Keratinocyte (primary cell): ENCODE measurements around the gene SSBP2. TPM values are rescaled to one million over a fixed set of nuclear protein-coding genes. Genes with fewer than 3 reads are reported as not detected.

Experiments used
- DNase-seq: peaks from one replicate; pipeline ENCODE4 v3.0.0-alpha.2; 2011; ENCODE audit warnings: low read depth, missing footprints, low spot score
- FAIRE-seq: peaks from 2 replicates; lab custom pipeline; 2011; peaks lifted over from hg19 to GRCh38; lab: Jason Lieb, UNC
- H2AFZ ChIP-seq: 2 replicates; pipeline ENCODE4 v1.6.0; 2012; ENCODE audit warnings: low read length, control low read depth, inconsistent platforms; ENCODE audit not compliant: control insufficient read depth
- H3K27ac ChIP-seq: 2 replicates; pipeline ENCODE4 v1.5.1; 2011; ENCODE audit warnings: low read length; ENCODE audit not compliant: control insufficient read depth, insufficient read depth
- H3K27me3 ChIP-seq: 3 replicates; pipeline ENCODE4 v1.6.0; 2011; ENCODE audit warnings: low read length; ENCODE audit not compliant: control insufficient read depth, insufficient read depth; ENCODE audit errors: extremely low read depth
- H3K36me3 ChIP-seq, 2 experiments: 2 replicates in 1 of 2; 3 replicates in 1 of 2; pipeline ENCODE4 v1.5.1; 2011; ENCODE audit warnings: low read length in 2 of 2, mild to moderate bottlenecking in 1 of 2; ENCODE audit not compliant: control insufficient read depth in 2 of 2, insufficient read depth in 2 of 2; ENCODE audit errors: extremely low read depth in 1 of 2
- H3K4me1 ChIP-seq: 3 replicates; pipeline ENCODE4 v1.5.1; 2011; ENCODE audit warnings: low read length; ENCODE audit not compliant: control insufficient read depth, insufficient read depth; ENCODE audit errors: extremely low read depth
- H3K4me2 ChIP-seq: 3 replicates; pipeline ENCODE4 v1.6.0; 2011; ENCODE audit warnings: low read depth, low read length; ENCODE audit not compliant: control insufficient read depth, insufficient read depth; ENCODE audit errors: extremely low read depth
- H3K4me3 ChIP-seq, 3 experiments: fragments of 200-600 bp in 1 of 3; sonication (generic) in 1 of 3; 2 replicates in 2 of 3; 3 replicates in 1 of 3; pipeline ENCODE4 v1.5.1; 2011 to 2016; ENCODE audit warnings: low read length in 3 of 3, mild to moderate bottlenecking in 3 of 3, control low read depth in 2 of 3, inconsistent platforms in 1 of 3, low read depth in 1 of 3, mixed read lengths in 1 of 3, mixed run types in 1 of 3, moderate library complexity in 1 of 3; ENCODE audit not compliant: control insufficient read depth in 2 of 3, insufficient read depth in 2 of 3; ENCODE audit errors: extremely low read depth in 1 of 3
- H3K79me2 ChIP-seq: 2 replicates; pipeline ENCODE4 v1.6.0; 2012; ENCODE audit warnings: low read length; ENCODE audit not compliant: control insufficient read depth, insufficient read depth
- H3K9ac ChIP-seq: 3 replicates; pipeline ENCODE4 v1.6.0; 2011; ENCODE audit warnings: low read length; ENCODE audit not compliant: control insufficient read depth, insufficient read depth; ENCODE audit errors: extremely low read depth
- H3K9me1 ChIP-seq: 3 replicates; pipeline ENCODE4 v1.6.0; 2011; ENCODE audit warnings: low read length; ENCODE audit not compliant: control insufficient read depth, insufficient read depth; ENCODE audit errors: extremely low read depth
- H3K9me3 ChIP-seq: 2 replicates; pipeline ENCODE4 v1.5.1; 2012; ENCODE audit warnings: low read depth, low read length; ENCODE audit not compliant: control insufficient read depth
- H4K20me1 ChIP-seq: 3 replicates; pipeline ENCODE4 v1.6.0; 2011; ENCODE audit warnings: low read length; ENCODE audit not compliant: control insufficient read depth, insufficient read depth; ENCODE audit errors: extremely low read depth
- CTCF ChIP-seq, 3 experiments: IDR thresholded peaks in 1 of 3; conservative IDR thresholded peaks in 1 of 3; optimal IDR thresholded peaks in 1 of 3; 2 replicates in 2 of 3; 3 replicates in 1 of 3; pipeline versions ENCODE3 to v1.5.1; 2011; ENCODE audit warnings: low read length in 3 of 3, mild to moderate bottlenecking in 3 of 3, moderate library complexity in 2 of 3, control low read depth in 1 of 3, inconsistent platforms in 1 of 3; ENCODE audit not compliant: insufficient read depth in 2 of 3; ENCODE audit errors: extremely low read depth in 1 of 3
- EZH2 ChIP-seq: IDR thresholded peaks from one replicate; pipeline ENCODE4 v1.6.1; 2012; ENCODE audit warnings: inconsistent platforms, mild to moderate bottlenecking, low read length, moderate library complexity
- dilution Hi-C: fragments of 300-500 bp; cut with MboI; formaldehyde crosslinking; loops from one replicate; pipeline ENCODE4 v1.7.0; 2020; ENCODE audit warnings: low sequenced_read_pairs; ENCODE audit not compliant: extremely low pct_ligation_motif_present
- polyA plus RNA-seq, 5 experiments: library from polyadenylated mRNA; depleted of rRNA in 3 of 5; stranded (reverse) in 3 of 5; stranded (forward) in 1 of 5; unstranded in 1 of 5; fragments of >200 nt; gene quantifications; 1 replicate in 1 of 5; 2 replicates in 3 of 5; 3 replicates in 1 of 5; pipeline versions ENCODE4 v1.2.1 to v1.2.3, GENCODE V29; 2011 to 2012; ENCODE audit warnings: missing spikeins in 2 of 5, low read depth in 1 of 5, low replicate concordance in 1 of 5

Gene SSBP2
- polyA plus RNA-seq, 1 donor (not counting 4 experiments of a cell fraction or from before 2014, with no cell fraction given): 14.6 TPM

GRCh38 chr5:81762853-81763252 lies 12.0 kb upstream of the SSBP2 start:
- no peak for DNase-seq
- Histone ChIP-seq H3K36me3 (no peaks in the 10 kb centered on the region), H4K20me1 (no peaks in the 10 kb centered on the region), H3K27me3 (no peaks in the 10 kb centered on the region), H2AFZ (no peak overlapping the region), H3K9ac (no peak overlapping the region), H3K79me2 (no peaks in the 10 kb centered on the region), H3K4me1 (no peaks in the 10 kb centered on the region), H3K9me3 (no peaks in the 10 kb centered on the region), H3K27ac (no peak overlapping the region), H3K4me2 (no peak overlapping the region), H3K9me1 (no peaks in the 10 kb centered on the region), H3K4me3 (no peak overlapping the region)
- dilution Hi-C loops: no loop called here
- TF ChIP-seq EZH2 (no peak), CTCF (optimal IDR thresholded peaks at IDR 0.05 in 1 of 3, IDR thresholded peaks at IDR 0.05 in 1 of 3, conservative IDR thresholded peaks at IDR 0.05 in 1 of 3; ENCODE audit: extremely low read depth in 1 of 3, insufficient read depth in 2 of 3, low read length in 3 of 3) (no peak)
- no peak for FAIRE-seq

- no peak overlapping the region for H2AFZ ChIP-seq
- no peaks in the 10 kb centered on the region for H3K27me3 ChIP-seq
- dilution Hi-C loops: no loop called here
- H3K4me2 ChIP-seq: no peak overlapping the region
- H3K9me3 ChIP-seq: no peaks in the 10 kb centered on the region
- H3K79me2 ChIP-seq: no peaks in the 10 kb centered on the region
- H3K36me3 ChIP-seq: no peaks in the 10 kb centered on the region
- H3K27ac ChIP-seq: no peak overlapping the region
- H4K20me1 ChIP-seq: no peaks in the 10 kb centered on the region
- no peak for DNase-seq
- TF ChIP-seq EZH2 (no peak), CTCF (optimal IDR thresholded peaks at IDR 0.05 in 1 of 3, IDR thresholded peaks at IDR 0.05 in 1 of 3, conservative IDR thresholded peaks at IDR 0.05 in 1 of 3; ENCODE audit: extremely low read depth in 1 of 3, insufficient read depth in 2 of 3, low read length in 3 of 3) (no peak)
- no peak overlapping the region for H3K4me3 ChIP-seq
- H3K4me1 ChIP-seq: peaks cover under 1% of the 10 kb centered on the region
- FAIRE-seq: no peak
- no peaks in the 10 kb centered on the region for H3K9me1 ChIP-seq
- no peak overlapping the region for H3K9ac ChIP-seq
These were observed 11.5 kb upstream of the SSBP2 start for GRCh38 chr5:81762401-81762800.
